ENCODE measurements around the gene PLCH2. TPM values are rescaled to one million over a fixed set of nuclear protein-coding genes. Genes with fewer than 3 reads are reported as not detected.

The PLCH2 gene
- total and polyA plus RNA-seq, 7 donors, result 0.04 to 0.60 (median 0.09) TPM; not detected in 1

DNA sequence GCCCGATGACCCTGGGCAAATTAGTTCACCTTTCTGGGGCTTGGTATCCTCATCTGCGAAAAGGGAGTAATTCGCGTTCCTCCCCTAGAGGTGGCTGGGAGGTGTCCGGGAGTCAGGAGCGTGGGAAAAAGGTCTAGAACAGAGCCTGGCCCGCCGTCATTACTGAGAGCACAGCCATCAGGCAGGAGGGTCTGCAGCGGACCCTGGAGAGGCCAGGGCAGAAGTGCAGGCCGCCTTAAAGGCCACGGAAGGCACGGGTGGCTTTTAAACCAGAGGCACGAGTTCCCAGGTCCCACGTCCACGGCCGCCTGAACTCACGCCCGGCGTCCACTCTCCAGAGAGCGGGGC lies 49.5 kb downstream of the PLCH2 start:
- peaks cover 58% of the 10 kb centered on the region for H3K4me1 ChIP-seq
- peak overlapping the region; percentile 77 for H3K4me3 ChIP-seq
- no peak for ATAC-seq
- WGBS, 3 donors, result 2 to 5% (median 2%) methylated on average over 12 to 20 of the region's 20 CpGs
- intact Hi-C loops (cut with DNase I), result loop anchor here (5.0 kb wide), 3 partner anchors 113 to 338 kb away; partner anchors contain the start of genes MORN1 (in 1 of the 2), PEX10 (in 1 of the 2) and RER1 (in 1 of the 2)
- H3K9me3 ChIP-seq, result no peaks in the 10 kb centered on the region
- TF ChIP-seq, protein P1, sequence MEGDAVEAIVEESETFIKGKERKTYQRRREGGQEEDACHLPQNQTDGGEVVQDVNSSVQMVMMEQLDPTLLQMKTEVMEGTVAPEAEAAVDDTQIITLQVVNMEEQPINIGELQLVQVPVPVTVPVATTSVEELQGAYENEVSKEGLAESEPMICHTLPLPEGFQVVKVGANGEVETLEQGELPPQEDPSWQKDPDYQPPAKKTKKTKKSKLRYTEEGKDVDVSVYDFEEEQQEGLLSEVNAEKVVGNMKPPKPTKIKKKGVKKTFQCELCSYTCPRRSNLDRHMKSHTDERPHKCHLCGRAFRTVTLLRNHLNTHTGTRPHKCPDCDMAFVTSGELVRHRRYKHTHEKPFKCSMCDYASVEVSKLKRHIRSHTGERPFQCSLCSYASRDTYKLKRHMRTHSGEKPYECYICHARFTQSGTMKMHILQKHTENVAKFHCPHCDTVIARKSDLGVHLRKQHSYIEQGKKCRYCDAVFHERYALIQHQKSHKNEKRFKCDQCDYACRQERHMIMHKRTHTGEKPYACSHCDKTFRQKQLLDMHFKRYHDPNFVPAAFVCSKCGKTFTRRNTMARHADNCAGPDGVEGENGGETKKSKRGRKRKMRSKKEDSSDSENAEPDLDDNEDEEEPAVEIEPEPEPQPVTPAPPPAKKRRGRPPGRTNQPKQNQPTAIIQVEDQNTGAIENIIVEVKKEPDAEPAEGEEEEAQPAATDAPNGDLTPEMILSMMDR (IDR thresholded peaks at IDR 0.05), result no peak
- peaks cover 0 to 14% of the 10 kb centered on the region in 2 donors for H3K36me3 ChIP-seq (ENCODE audit: insufficient read depth in 1 of 2, low read depth in 1 of 2)
- DNase-seq, result no peak
- H3K27ac ChIP-seq, result peak overlapping the region; percentile 76
- H3K27me3 ChIP-seq (ENCODE audit: insufficient read depth in 3 of 3, low read length in 2 of 3), result no peaks in the 10 kb centered on the region

GRCh38 chr1:2525920-2526823 lies 50.1 kb downstream of the PLCH2 start, which contains the start of gene PANK4:
Gene PANK4, minus strand, starts transcription at chr1:2526596. Its CDS starts 9 bp downstream, at chr1:2526587.
- ATAC-seq (peak; percentile 77 to 85 (median 80)), DNase-seq (peak; percentile 95 to 96)
- 0 to 1% (median 1%) methylated on average over 76 to 107 of the region's 107 CpGs for WGBS, 3 donors
- intact Hi-C loops (cut with DNase I), result loop anchor here (5.0 kb wide), 3 partner anchors 114 to 339 kb away; partner anchors contain the start of genes MORN1 (in 1 of the 2), PEX10 (in 1 of the 2) and RER1 (in 1 of the 2)
- peaks cover 64% of the 10 kb centered on the region for H3K4me1 ChIP-seq
- peak within 1 kb of the TSS; percentile 77 for H3K4me3 ChIP-seq
- no peaks in the 10 kb centered on the region for H3K9me3 ChIP-seq
- H3K27ac ChIP-seq, result peak within 1 kb of the TSS; percentile 76
- TF ChIP-seq, protein P1 (IDR thresholded peaks at IDR 0.05), result no peak
- peaks cover 0 to 7% of the 10 kb centered on the region in 2 donors for H3K36me3 ChIP-seq (ENCODE audit: insufficient read depth in 1 of 2, low read depth in 1 of 2)
- H3K27me3 ChIP-seq (ENCODE audit: insufficient read depth in 3 of 3, low read length in 2 of 3), result no peaks in the 10 kb centered on the region

DNA sequence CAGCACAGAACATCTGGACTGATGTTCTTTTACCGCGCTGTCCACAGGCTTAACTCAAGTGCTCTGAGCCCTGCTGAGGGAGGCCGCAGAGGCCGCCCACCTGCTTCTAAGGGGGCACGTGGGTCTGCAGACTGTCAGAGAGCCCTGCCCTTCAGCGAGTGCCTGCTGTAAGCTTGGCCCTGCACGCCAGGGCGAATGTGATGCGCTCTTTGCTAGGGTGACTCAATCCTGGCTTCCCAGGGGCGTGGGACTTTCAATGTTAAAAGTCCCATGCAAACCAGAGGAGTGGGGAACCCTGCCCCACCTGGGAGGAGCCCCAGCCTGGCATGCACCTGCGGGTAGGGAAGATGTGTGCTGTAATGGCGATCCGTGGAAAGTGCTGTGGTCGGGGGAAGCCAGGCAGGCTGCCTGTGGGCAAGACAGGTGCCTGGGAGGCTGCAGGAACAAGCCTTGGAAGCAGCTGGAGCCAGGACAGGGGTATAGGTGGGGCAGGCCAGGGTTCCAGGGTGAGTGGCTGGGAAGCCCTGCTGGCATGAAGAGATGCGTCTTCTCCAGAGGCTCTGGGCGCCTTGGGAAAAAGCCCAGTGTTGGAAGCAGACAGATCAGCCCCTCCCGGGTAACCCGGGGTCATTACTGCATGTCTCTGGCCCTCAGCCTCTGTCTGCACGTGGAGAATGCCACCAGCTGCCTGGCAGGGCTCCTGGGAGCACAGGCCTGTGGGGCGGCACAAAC lies 50.9 kb downstream of the PLCH2 start:
- TF ChIP-seq, protein P1 (IDR thresholded peaks at IDR 0.05), result no peak
- Histone ChIP-seq H3K27me3 (ENCODE audit: insufficient read depth in 3 of 3, low read length in 2 of 3) (no peaks in the 10 kb centered on the region), H3K4me1 (peaks cover 72% of the 10 kb centered on the region), H3K4me3 (peak overlapping the region; percentile 77), H3K9me3 (no peaks in the 10 kb centered on the region), H3K36me3 (ENCODE audit: insufficient read depth in 1 of 2, low read depth in 1 of 2) (no peaks in the 10 kb centered on the region), H3K27ac (peak overlapping the region; percentile 76)
- ATAC-seq (peak; percentile 26 to 65 (median 60)), DNase-seq (peak; percentile 59 to 83)
- whole genome bisulfite sequencing, 3 donors, result 12 to 18% (median 15%) methylated on average over 20 of the region's 20 CpGs
- intact Hi-C loops (cut with DNase I), result loop anchor here (5.0 kb wide), 3 partner anchors 115 to 340 kb away; partner anchors contain the start of genes MORN1 (in 1 of the 2), PEX10 (in 1 of the 2) and RER1 (in 1 of the 2)

DNA sequence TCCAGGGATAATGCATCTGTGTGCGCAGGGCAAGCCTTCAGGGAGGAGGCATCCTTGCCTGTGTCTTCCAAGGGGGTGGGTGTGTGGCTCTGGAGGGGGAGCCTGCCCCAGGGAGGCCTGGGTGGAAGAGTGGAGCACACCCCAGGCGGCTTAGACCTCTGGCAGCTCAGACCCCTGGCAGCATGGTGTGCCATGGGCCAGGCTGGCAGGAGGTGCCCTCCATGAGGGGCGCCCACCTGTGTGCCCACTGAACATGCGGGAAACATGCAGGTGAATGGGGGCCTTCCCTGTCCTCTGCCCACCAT lies 51.4 kb downstream of the PLCH2 start:
- ATAC-seq, result no peak
- intact Hi-C loops (cut with DNase I), result loop anchor here (5.0 kb wide), 3 partner anchors 115 to 340 kb away; partner anchors contain the start of genes MORN1 (in 1 of the 2), PEX10 (in 1 of the 2) and RER1 (in 1 of the 2)
- TF ChIP-seq, protein P1 (IDR thresholded peaks at IDR 0.05), result no peak
- DNase-seq, result no peak
- Histone ChIP-seq H3K9me3 (no peaks in the 10 kb centered on the region), H3K36me3 (ENCODE audit: insufficient read depth in 1 of 2, low read depth in 1 of 2) (no peaks in the 10 kb centered on the region), H3K27me3 (ENCODE audit: insufficient read depth in 3 of 3, low read length in 2 of 3) (no peaks in the 10 kb centered on the region), H3K27ac (peak overlapping the region; percentile 76), H3K4me3 (peak overlapping the region; percentile 52), H3K4me1 (peaks cover 77% of the 10 kb centered on the region)
- WGBS, 3 donors, result 39 to 54% (median 46%) methylated on average over 4 of the region's 4 CpGs

All from psoas muscle (tissue), 8 donors.